ENCODE measurements around the gene RRP1B. TPM values are rescaled to one million over a fixed set of nuclear protein-coding genes. Genes with fewer than 3 reads are reported as not detected.
A peak's percentile ranks its signal among the peaks of the same experiment; 100 is the strongest.
"Not testable (repeated sequence)": the region's sequence is repeated elsewhere in the genome, so short reads cannot be mapped to it uniquely, and the experiment has no call there.

Gene RRP1B
- polyA plus RNA-seq (2013, experiment 1 of 2; ENCODE audit: insufficient read length), result 24.2 TPM
- 23.0 TPM for polyA plus RNA-seq (2013, experiment 2 of 2; ENCODE audit: insufficient read length)

GRCh38 chr21:43659136-43660000 lies at the start of gene RRP1B, which contains the start of gene HSF2BP:
Gene RRP1B (plus strand): TSS chr21:43659560. CDS start chr21:43659665, 105 bp downstream.
Gene HSF2BP (minus strand): TSS chr21:43659488. CDS start chr21:43658096, 1,392 bp downstream.
- DNase-seq, result peak; percentile 87

- peak; percentile 56 for DNase-seq
Observed at GRCh38 chr21:43611598-43612369, 47.6 kb upstream of the RRP1B start.

GRCh38 chr21:43613755-43614638 lies 45.4 kb upstream of the RRP1B start:
- DNase-seq, result peak; percentile 72

- no peak for DNase-seq
Observed at GRCh38 chr21:43614839-43615238, 44.5 kb upstream of the RRP1B start.

- DNase-seq, result not testable (repeated sequence)
Observed at GRCh38 chr21:43616861-43617260, 42.5 kb upstream of the RRP1B start.

- DNase-seq, result no peak
Observed at GRCh38 chr21:43618940-43619339, 40.4 kb upstream of the RRP1B start.

- DNase-seq, result no peak
Observed at GRCh38 chr21:43619344-43619743, 40.0 kb upstream of the RRP1B start.

- no peak for DNase-seq
Observed at GRCh38 chr21:43619856-43620255, 39.5 kb upstream of the RRP1B start.

- DNase-seq, result no peak
Observed at GRCh38 chr21:43622796-43623195, 36.6 kb upstream of the RRP1B start.

GRCh38 chr21:43623588-43623987 lies 35.8 kb upstream of the RRP1B start:
- no peak for DNase-seq

- no peak for DNase-seq
Observed at GRCh38 chr21:43624339-43624738, 35.0 kb upstream of the RRP1B start.

- no peak for DNase-seq
Observed at GRCh38 chr21:43626390-43626789, 33.0 kb upstream of the RRP1B start.

- no peak for DNase-seq
Observed at GRCh38 chr21:43627527-43627926, 31.8 kb upstream of the RRP1B start.

GRCh38 chr21:43631411-43632107 lies 27.8 kb upstream of the RRP1B start:
- DNase-seq, result no peak

GRCh38 chr21:43632373-43632905 lies 26.9 kb upstream of the RRP1B start:
- DNase-seq, result no peak

GRCh38 chr21:43634618-43635017 lies 24.7 kb upstream of the RRP1B start:
- DNase-seq, result peak; percentile 79

GRCh38 chr21:43635436-43635835 lies 23.9 kb upstream of the RRP1B start:
- no peak for DNase-seq

GRCh38 chr21:43637530-43638158 lies 21.7 kb upstream of the RRP1B start:
- no peak for DNase-seq

- peak; percentile 87 for DNase-seq
Observed at GRCh38 chr21:43639470-43640353, 19.6 kb upstream of the RRP1B start.

GRCh38 chr21:43640400-43640799 lies 19.0 kb upstream of the RRP1B start:
- DNase-seq, result no peak
